DOHH2 (cell line): ENCODE measurements around the gene PHETA2.

ENCODE experiments used
- CTCF ChIP-seq: fragments of 200-600 bp; sonication (generic); IDR thresholded peaks from one replicate; pipeline ENCODE4 v1.5.1; 2014; ENCODE audit warnings: antibody characterized with exemption, mild to moderate bottlenecking, low read depth, low read length; ENCODE audit not compliant: poor library complexity, severe bottlenecking
- EZH2phosphoT487 ChIP-seq: fragments of 200-600 bp; sonication (generic); IDR thresholded peaks from 2 replicates; pipeline ENCODE4 v1.6.1; 2017; ENCODE audit warnings: borderline replicate concordance, mild to moderate bottlenecking, antibody characterized with exemption, low read length, moderate library complexity, mixed read lengths

- TF ChIP-seq CTCF, result no peak
- no peak for TF ChIP-seq EZH2phosphoT487
These were observed 5.5 kb downstream of the PHETA2 start, which contains the start of gene SMDT1 for GRCh38 chr22:42079319-42080251.
